ENCODE results near the gene LAPTM4A.

Gene LAPTM4A

GRCh38 chr2:20073460-20073859, 22.0 kb upstream of the LAPTM4A start:
- DNase-seq (ENCODE audit: low read depth in 1 of 2, low spot score in 1 of 2): no peak
- Histone ChIP-seq H3K27ac (replicated peaks) (no peak overlapping the region), H3K4me3 (replicated peaks; ENCODE audit: insufficient read depth, low read length) (no peak overlapping the region), H3K27me3 (ENCODE audit: insufficient read depth, poor library complexity, severe bottlenecking) (no peaks in the 10 kb centered on the region)
- no peak for TF ChIP-seq REST (IDR thresholded peaks at IDR 0.05; ENCODE audit: insufficient replicate concordance, low read depth)

GRCh38 chr2:20072436-20073158, 21.2 kb upstream of the LAPTM4A start:
- no peak overlapping the region for H3K27ac ChIP-seq (replicated peaks)
- no peaks in the 10 kb centered on the region for H3K27me3 ChIP-seq (ENCODE audit: insufficient read depth, poor library complexity, severe bottlenecking)
- no peak for DNase-seq (ENCODE audit: low read depth in 1 of 2, low spot score in 1 of 2)
- no peak for TF ChIP-seq CTCF (IDR thresholded peaks at IDR 0.05; ENCODE audit: insufficient read depth, low read length)
- no peak for TF ChIP-seq REST (IDR thresholded peaks at IDR 0.05; ENCODE audit: insufficient replicate concordance, low read depth)
- TF ChIP-seq SPI1 (IDR thresholded peaks at IDR 0.05; ENCODE audit: borderline replicate concordance, low read depth): no peak
- no peak for TF ChIP-seq POLR2AphosphoS5 (IDR thresholded peaks at IDR 0.05; ENCODE audit: low read depth)
- no peak for TF ChIP-seq GABPA (IDR thresholded peaks at IDR 0.05; ENCODE audit: low read depth)
- H3K4me3 ChIP-seq (replicated peaks; ENCODE audit: insufficient read depth, low read length): no peak overlapping the region

GRCh38 chr2:20071397-20072383, 20.3 kb upstream of the LAPTM4A start:
- Histone ChIP-seq H3K27ac (replicated peaks) (no peak overlapping the region), H3K27me3 (ENCODE audit: insufficient read depth, poor library complexity, severe bottlenecking) (no peaks in the 10 kb centered on the region), H3K4me3 (replicated peaks; ENCODE audit: insufficient read depth, low read length) (no peak overlapping the region)
- TF ChIP-seq GABPA (IDR thresholded peaks at IDR 0.05; ENCODE audit: low read depth) (no peak), SPI1 (IDR thresholded peaks at IDR 0.05; ENCODE audit: borderline replicate concordance, low read depth) (no peak), POLR2AphosphoS5 (IDR thresholded peaks at IDR 0.05; ENCODE audit: low read depth) (no peak), REST (IDR thresholded peaks at IDR 0.05; ENCODE audit: insufficient replicate concordance, low read depth) (no peak), CTCF (IDR thresholded peaks at IDR 0.05; ENCODE audit: insufficient read depth, low read length) (no peak)
- DNase-seq (ENCODE audit: low read depth in 1 of 2, low spot score in 1 of 2): no peak
